NCI-H2107 treated with DMSO at 0.1 percent for 48 hours (cell line): ENCODE measurements around the gene SFXN2.

ENCODE experiments used
- DNase-seq: peaks from one replicate; lab custom pipeline; 2025; ENCODE audit not compliant: unreplicated experiment; lab: John Stamatoyannopoulos, UW

The SFXN2 gene

GRCh38 chr10:102775201-102775934 lies 60.9 kb downstream of the SFXN2 start:
- DNase-seq, result no peak

DNA sequence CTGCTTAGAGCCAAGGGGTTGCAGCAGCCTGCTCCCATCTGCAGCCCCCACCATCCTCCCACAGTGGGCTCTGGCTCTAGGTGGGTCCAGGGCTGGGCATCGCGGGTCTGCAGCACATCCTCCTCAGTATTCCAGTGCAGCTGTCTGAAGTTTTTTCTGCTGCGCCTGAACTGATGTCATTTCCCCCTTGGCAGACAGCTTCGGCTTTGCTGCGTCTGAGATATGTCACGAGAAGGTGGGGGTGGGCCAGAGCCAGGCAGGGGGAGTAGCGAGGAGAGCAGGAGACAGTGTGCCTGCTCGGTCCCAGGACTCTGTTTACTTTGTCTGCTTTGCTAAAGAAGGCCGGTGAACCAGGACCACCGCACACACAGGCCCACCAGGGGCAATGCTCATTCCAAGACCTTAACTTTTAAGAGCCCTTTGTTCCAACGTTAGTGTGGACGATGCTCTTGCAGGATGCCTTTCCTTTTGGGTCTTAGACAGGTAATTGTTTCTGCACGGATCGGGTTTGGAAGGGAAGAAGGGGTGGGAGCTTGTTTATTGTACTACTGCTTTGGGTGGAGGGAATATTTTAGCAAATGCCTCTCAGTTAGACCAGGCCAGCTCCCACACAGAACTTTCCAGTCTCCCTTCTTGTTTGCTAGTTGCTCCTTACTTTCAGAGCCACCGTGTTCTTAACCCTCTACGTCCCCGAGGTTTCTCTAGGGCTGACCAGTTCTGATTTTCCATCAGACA lies 61.7 kb downstream of the SFXN2 start:
- DNase-seq, result no peak

DNA sequence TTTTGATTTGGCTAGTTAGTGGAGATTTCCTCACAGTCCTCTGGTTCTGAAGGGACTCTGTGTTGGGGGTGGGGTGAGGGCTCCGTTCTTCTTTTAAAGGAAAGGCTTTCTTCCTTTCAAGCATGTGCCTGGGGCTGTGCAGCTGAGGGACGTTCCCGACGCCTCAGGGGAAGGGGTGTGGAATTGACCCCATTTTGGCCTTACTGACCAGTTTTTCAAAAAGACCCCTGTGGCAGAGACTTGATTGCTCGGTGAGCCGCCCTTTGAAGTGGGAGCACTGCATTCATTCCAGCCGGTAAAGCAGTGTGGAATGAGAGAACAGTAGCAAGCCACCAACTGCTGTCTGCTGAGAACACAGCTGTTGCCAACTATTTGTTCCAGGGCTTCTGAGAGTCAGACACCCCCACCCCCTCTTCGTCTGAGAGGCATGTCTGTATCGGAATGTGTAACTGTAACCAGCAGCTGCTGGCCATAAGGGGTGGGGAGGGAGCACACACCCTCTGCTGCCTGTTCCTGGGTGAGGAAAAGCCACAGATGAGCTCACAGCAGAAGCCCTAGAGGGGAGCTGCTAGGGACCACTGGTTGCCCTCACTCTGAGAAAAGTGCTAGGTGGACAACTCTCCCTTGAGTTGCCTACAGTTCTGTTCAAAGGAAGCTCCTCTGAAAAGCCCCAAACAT lies 62.5 kb downstream of the SFXN2 start:
- DNase-seq, result no peak

- DNase-seq, result no peak
Measured at GRCh38 chr10:102777711-102778453, 63.4 kb downstream of the SFXN2 start.

DNA sequence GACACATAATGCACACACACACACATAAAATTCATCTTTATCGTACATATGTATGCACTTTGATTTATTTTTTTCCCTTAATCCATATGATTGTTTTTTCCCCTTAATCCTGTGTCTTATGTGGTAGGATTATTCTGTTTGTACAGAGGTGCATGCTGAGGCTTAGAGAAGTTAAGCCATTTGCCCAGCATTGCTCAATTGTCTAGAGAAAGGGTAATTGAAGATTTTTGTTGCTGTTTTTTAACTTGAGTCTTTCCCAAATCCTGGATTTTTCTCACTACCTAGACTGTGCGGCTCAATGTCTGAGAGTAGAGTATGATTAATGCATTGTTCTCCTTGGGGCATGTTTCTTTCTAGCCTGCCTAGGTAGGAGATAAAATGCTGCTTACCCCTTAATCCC lies 64.3 kb downstream of the SFXN2 start:
- DNase-seq, result no peak

GRCh38 chr10:102779680-102780526 lies 65.5 kb downstream of the SFXN2 start:
- no peak for DNase-seq

GRCh38 chr10:102780527-102780808 lies 66.0 kb downstream of the SFXN2 start:
- DNase-seq, result no peak

DNA sequence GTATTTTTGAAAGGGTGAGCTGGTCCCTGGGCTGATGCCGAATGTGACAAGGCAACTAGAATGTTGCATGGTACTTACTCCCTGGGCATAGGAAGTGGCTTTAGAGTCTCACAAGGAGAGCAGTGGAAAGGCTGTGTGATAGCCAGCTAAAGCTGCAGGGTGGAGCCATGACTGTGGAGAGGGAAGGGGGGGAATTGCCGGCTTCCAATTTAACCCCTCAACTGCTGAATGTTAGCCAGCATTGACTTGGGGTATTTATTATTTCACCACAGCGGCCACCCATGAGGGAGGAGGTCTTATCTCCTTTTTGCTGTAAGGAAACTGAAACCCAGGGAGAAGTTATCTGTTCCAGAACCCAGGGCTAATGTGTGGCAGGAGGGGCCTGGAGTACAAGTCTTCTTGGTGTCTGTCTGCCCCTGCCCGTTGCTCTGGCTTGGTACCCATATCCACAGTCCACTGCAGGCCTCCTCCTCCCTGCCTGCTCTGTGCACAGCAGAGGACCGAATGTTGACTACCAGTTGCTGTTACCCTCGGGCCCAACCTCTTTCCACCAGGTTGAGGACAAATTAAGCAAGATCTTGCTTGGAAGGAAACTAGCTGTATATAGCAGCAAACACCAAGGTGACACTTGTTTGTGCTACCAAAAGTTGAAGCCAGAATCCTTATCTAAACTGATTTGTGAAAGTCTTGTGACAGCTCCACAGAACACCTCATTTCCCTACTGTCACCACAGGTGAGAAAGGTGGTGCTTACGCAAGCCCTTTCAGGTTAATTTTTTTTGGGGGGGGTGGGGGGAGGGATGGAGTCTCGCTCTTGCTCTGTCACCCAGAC lies 66.9 kb downstream of the SFXN2 start:
- DNase-seq, result no peak

- no peak for DNase-seq
Measured at GRCh38 chr10:102781921-102782557, 67.6 kb downstream of the SFXN2 start.

GRCh38 chr10:102782673-102783551 lies 68.5 kb downstream of the SFXN2 start:
- DNase-seq, result no peak

- DNase-seq, result no peak
Measured at GRCh38 chr10:102783568-102783967, 69.1 kb downstream of the SFXN2 start.

GRCh38 chr10:102785818-102786217 lies 71.4 kb downstream of the SFXN2 start:
- no peak for DNase-seq

GRCh38 chr10:102791754-102792395 lies 77.4 kb downstream of the SFXN2 start:
- no peak for DNase-seq
